K562 (cell line): ENCODE measurements around the gene C17orf114.

ENCODE experiments used
- ETV6 ChIP-seq, 3 experiments: fragments of 150-350 bp in 1 of 3; sonication (generic) in 1 of 3; formaldehyde crosslinking in 1 of 3; IDR thresholded peaks; 2 replicates each; pipeline versions ENCODE4 v1.6.1 to v1.8.0; 2014 to 2022; ENCODE audit warnings: borderline replicate concordance in 2 of 3, low read depth in 2 of 3, antibody characterized with exemption in 1 of 3, low read length in 1 of 3, mild to moderate bottlenecking in 1 of 3, missing genetic modification reagents in 1 of 3
- GABPB2 ChIP-seq: fragments of 250-450 bp; sonication (Bioruptor Pico); conservative IDR thresholded peaks from 2 replicates; pipeline ENCODE4 v1.5.1; 2021; ENCODE audit warnings: mild to moderate bottlenecking
- HLTF ChIP-seq: fragments of 450-650 bp; IDR thresholded peaks from 2 replicates; pipeline ENCODE4 v1.6.1; 2016
- NR2C2 ChIP-seq, 2 experiments: fragments of 200-800 bp in 1 of 2; sonication (Bioruptor generic) in 1 of 2; sonication (generic) in 1 of 2; formaldehyde crosslinking in 1 of 2; IDR thresholded peaks; 2 replicates each; pipeline versions ENCODE4 v1.6.1 to v1.8.0; 2016 to 2022; ENCODE audit warnings: mild to moderate bottlenecking in 1 of 2, missing compliant biosample characterization in 1 of 2, missing genetic modification characterization in 1 of 2, missing genetic modification reagents in 1 of 2
- NR4A1 ChIP-seq, 2 experiments: fragments of 250-450 bp in 1 of 2; fragments of 450-650 bp in 1 of 2; sonication (Bioruptor Pico) in 1 of 2; IDR thresholded peaks; 2 replicates each; pipeline versions ENCODE4 v1.4.0 to v1.6.1; 2016 to 2020; ENCODE audit warnings: mild to moderate bottlenecking in 2 of 2, missing compliant biosample characterization in 1 of 2, missing genetic modification characterization in 1 of 2, moderate library complexity in 1 of 2
- PCBP1 ChIP-seq: fragments of 200-400 bp; formaldehyde crosslinking; IDR thresholded peaks from 2 replicates; pipeline ENCODE4 v1.6.1; 2018; ENCODE audit warnings: mild to moderate bottlenecking, low read depth, low read length; ENCODE audit not compliant: poor library complexity, severe bottlenecking
- PHB2 ChIP-seq: fragments of 450-650 bp; IDR thresholded peaks from 2 replicates; pipeline ENCODE4 v1.6.1; 2017; ENCODE audit warnings: low read depth
- RERE ChIP-seq: sonication (generic); formaldehyde crosslinking; IDR thresholded peaks from 2 replicates; pipeline ENCODE4 v1.8.0; 2023; ENCODE audit warnings: missing genetic modification reagents, mild to moderate bottlenecking, borderline replicate concordance
- RFX5 ChIP-seq: IDR thresholded peaks from 2 replicates; pipeline ENCODE4 v1.6.1; 2011; ENCODE audit warnings: low read depth, mild to moderate bottlenecking, improper control_type of control experiment, low read length
- SRSF9 ChIP-seq: fragments of 200-400 bp; formaldehyde crosslinking; IDR thresholded peaks from 2 replicates; pipeline ENCODE4 v1.6.1; 2017; ENCODE audit warnings: low read depth, low read length, borderline replicate concordance
- STAT5B ChIP-seq: fragments of 250-450 bp; sonication (Bioruptor Pico); IDR thresholded peaks from 2 replicates; pipeline ENCODE4 v1.8.0; 2021; ENCODE audit warnings: mild to moderate bottlenecking, inconsistent platforms
- TAF1 ChIP-seq: IDR thresholded peaks from 2 replicates; pipeline ENCODE4 v1.6.1; 2011; ENCODE audit warnings: mild to moderate bottlenecking, low read length, moderate library complexity; ENCODE audit not compliant: insufficient read depth, control insufficient read depth, severe bottlenecking; ENCODE audit errors: extremely low read depth
- ZNF12 ChIP-seq: sonication (generic); formaldehyde crosslinking; IDR thresholded peaks from 2 replicates; pipeline ENCODE4 v1.4.0; 2020; ENCODE audit warnings: mild to moderate bottlenecking, missing genetic modification reagents
- ZNF124 ChIP-seq: sonication (generic); formaldehyde crosslinking; IDR thresholded peaks from 2 replicates; pipeline ENCODE4 v1.8.1; 2022; ENCODE audit warnings: missing genetic modification reagents
- ZNF76 ChIP-seq: fragments of 250-450 bp; sonication (Bioruptor Pico); IDR thresholded peaks from 2 replicates; pipeline ENCODE4 v1.4.0; 2020; ENCODE audit warnings: mild to moderate bottlenecking, moderate library complexity, borderline replicate concordance
- TF ChIP-seq, protein P1 (sequence below): fragments of 250-450 bp; sonication (Bioruptor Pico); IDR thresholded peaks from 2 replicates; pipeline ENCODE4 v1.8.0; 2021; ENCODE audit warnings: mild to moderate bottlenecking, moderate library complexity
- TF ChIP-seq, protein P2 (sequence below), 2 experiments: IDR thresholded peaks; 2 replicates each; pipeline ENCODE4 v1.6.1; 2012; ENCODE audit warnings: improper control_type of control experiment in 2 of 2, low read depth in 2 of 2, low read length in 2 of 2, borderline replicate concordance in 1 of 2

The C17orf114 gene

DNA sequence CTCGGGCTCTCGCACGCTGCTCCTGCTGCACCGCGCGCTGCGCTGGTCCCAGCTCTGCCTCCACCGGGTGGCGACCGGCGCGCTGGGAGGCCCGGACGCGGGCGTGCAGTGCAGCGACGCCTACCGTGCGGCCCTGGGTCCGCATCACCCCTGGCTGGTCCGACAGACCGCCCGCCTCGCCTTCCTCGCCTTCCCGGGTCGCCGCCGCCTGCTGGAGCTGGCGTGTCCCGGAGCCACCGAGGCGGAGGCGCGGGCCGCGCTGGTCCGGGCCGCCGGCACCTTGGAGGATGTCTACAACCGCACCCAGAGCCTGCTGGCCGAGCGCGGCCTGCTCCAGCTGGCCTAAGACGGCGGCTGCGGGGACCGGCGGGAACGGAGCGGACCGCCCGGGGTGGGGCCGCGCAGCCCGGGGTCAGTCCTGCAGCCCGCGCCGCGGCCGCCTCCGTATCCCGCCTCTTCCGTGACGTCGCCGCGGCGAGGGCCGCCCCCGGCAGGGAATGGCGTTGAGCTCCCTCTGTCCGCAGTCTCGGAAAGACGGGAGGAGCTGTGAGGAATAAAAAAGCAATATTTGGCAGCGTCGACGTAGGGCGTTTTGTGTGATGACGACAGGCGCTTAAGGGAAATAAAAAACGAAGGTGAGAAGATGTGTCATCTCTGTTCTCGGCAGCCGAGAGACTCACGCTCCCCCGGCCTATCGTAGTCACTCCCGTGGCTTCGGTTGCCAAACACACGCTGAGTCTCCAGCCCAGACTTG is 12.0 kb downstream of the C17orf114 start (continued):
- TF ChIP-seq, protein P1, sequence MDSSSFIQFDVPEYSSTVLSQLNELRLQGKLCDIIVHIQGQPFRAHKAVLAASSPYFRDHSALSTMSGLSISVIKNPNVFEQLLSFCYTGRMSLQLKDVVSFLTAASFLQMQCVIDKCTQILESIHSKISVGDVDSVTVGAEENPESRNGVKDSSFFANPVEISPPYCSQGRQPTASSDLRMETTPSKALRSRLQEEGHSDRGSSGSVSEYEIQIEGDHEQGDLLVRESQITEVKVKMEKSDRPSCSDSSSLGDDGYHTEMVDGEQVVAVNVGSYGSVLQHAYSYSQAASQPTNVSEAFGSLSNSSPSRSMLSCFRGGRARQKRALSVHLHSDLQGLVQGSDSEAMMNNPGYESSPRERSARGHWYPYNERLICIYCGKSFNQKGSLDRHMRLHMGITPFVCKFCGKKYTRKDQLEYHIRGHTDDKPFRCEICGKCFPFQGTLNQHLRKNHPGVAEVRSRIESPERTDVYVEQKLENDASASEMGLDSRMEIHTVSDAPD (CRISPR knock-in tag): no peak
- TF ChIP-seq NR2C2 (CRISPR knock-in tag; IDR thresholded peaks at IDR 0.05): peak; percentile 82
- TF ChIP-seq NR2C2 (tag; IDR thresholded peaks at IDR 0.05): peak; percentile 82
- no peak for TF ChIP-seq NR4A1 (CRISPR knock-in tag; IDR thresholded peaks at IDR 0.05)
- no peak for TF ChIP-seq NR4A1 (tag; IDR thresholded peaks at IDR 0.05)
- TF ChIP-seq STAT5B: no peak
- TF ChIP-seq ZNF76: no peak
- TF ChIP-seq PCBP1: no peak
- no peak for TF ChIP-seq HLTF
- TF ChIP-seq RERE: no peak
- no peak for TF ChIP-seq GABPB2 (CRISPR knock-in tag)
- no peak for TF ChIP-seq ETV6 (IDR thresholded peaks at IDR 0.05; ENCODE audit: borderline replicate concordance in 1 of 2, low read depth in 2 of 2, low read length in 1 of 2)
- no peak for TF ChIP-seq ETV6 (CRISPR knock-in tag; IDR thresholded peaks at IDR 0.05; ENCODE audit: borderline replicate concordance)
- no peak for TF ChIP-seq ZNF124 (CRISPR knock-in tag)
- peak; percentile 12 for TF ChIP-seq TAF1
- no peak for TF ChIP-seq ZNF12 (CRISPR knock-in tag)
- TF ChIP-seq, protein P2, sequence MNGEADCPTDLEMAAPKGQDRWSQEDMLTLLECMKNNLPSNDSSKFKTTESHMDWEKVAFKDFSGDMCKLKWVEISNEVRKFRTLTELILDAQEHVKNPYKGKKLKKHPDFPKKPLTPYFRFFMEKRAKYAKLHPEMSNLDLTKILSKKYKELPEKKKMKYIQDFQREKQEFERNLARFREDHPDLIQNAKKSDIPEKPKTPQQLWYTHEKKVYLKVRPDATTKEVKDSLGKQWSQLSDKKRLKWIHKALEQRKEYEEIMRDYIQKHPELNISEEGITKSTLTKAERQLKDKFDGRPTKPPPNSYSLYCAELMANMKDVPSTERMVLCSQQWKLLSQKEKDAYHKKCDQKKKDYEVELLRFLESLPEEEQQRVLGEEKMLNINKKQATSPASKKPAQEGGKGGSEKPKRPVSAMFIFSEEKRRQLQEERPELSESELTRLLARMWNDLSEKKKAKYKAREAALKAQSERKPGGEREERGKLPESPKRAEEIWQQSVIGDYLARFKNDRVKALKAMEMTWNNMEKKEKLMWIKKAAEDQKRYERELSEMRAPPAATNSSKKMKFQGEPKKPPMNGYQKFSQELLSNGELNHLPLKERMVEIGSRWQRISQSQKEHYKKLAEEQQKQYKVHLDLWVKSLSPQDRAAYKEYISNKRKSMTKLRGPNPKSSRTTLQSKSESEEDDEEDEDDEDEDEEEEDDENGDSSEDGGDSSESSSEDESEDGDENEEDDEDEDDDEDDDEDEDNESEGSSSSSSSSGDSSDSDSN (IDR thresholded peaks at IDR 0.05; ENCODE audit: borderline replicate concordance in 1 of 2, low read depth in 2 of 2, low read length in 2 of 2): peak; percentile 85 to 91; a peak in 2 of 4 replicates
- no peak for TF ChIP-seq SRSF9
- TF ChIP-seq PHB2: no peak
- no peak for TF ChIP-seq RFX5
